Measurements from ENCODE around the gene ST6GALNAC4. TPM values are rescaled to one million over a fixed set of nuclear protein-coding genes. Genes with fewer than 3 reads are reported as not detected.

The ST6GALNAC4 gene, protein sequence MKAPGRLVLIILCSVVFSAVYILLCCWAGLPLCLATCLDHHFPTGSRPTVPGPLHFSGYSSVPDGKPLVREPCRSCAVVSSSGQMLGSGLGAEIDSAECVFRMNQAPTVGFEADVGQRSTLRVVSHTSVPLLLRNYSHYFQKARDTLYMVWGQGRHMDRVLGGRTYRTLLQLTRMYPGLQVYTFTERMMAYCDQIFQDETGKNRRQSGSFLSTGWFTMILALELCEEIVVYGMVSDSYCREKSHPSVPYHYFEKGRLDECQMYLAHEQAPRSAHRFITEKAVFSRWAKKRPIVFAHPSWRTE
- 10 to 100 TPM; 20.3 to 44.8 (median 35.9) TPM for total RNA-seq

DNA sequence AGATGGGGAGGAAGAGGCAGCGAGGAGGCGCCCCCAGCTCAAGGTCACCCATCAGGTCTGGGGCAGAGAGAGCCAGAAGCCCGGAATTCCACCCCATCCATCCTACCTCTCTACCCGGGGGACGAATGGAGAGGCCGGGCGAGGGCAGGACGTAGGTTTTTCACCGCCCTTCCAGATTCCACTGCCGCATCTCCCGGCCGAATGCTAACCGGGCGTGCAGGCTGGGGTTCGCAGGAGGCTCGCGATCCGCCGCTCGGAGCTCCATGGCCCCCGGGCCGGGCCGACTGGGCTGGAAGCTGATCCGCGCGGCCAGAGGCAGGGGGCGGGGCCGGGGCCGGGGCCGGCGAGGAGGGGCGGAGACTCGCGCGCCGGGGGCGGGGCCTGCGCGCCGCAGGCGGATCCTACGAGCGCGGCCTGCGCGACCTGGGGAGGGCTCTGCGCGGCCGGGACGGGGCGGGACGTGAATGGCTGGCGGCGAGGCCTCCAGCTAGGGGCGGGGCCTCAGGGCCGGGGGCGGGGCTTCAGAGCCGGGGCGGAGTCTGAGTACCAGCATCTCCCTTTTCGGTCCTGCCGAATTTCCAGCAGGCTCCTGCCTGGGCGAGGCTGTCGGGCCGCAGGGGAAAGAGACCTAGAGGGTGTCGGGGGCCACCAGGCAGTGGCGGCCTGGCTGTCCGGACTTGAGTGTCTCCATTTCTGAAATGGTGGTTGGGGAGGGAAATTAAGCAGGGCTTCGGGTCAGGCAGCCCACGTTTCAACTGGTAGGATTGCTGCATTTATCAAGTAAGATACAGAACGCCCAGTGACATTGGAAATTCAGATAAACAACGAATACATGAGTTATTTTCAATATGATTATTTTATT, at the start of gene ST6GALNAC4:
TSS of gene ST6GALNAC4 (minus strand) at position 322 of the 862 bp plus-strand sequence. CDS start 622 bp downstream, outside the sequence.
- DNase-seq (ENCODE audit: extremely low spot score): peak; percentile 99

DNA sequence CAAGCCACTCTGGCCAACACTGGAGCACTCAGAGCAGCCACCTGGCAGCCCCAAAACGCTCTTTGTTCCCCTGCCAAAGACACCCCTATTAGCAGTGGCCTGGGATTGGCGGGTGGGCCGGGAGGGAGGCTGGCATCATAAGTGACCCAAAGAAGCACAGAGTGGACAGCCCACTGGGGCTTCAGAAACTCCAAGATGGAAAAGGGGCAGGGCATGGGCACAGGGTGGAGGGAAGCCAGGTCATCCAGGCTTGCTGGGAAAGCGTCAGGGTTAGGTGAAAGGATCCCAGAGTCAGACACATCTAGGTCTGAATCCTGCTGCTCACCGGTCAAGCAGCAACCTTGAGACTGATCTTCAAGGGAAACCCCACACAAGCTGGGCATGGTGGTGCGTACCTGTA, 49.1 kb upstream of the ST6GALNAC4 start:
- Histone ChIP-seq H3K4me1 (peaks cover 88 to 100% (median 100%) of the 10 kb centered on the region in 4 donors), H3K27me3 (peaks cover 0 to 4% (median 0%) of the 10 kb centered on the region in 4 donors), H3K36me3 (no peaks in the 10 kb centered on the region), H3K9me3 (no peaks in the 10 kb centered on the region), H3K4me3 (peak overlapping the region in 3 of 4 donors; percentile 22 to 43 (median 26)), H3K27ac (replicated peaks in 1 of 4) (peak overlapping the region; percentile 91 to 97 (median 96))
- 42% methylated on average over 4 of the region's 6 CpGs for WGBS
- intact Hi-C loops (cut with DNase I): no loop called here
- TF ChIP-seq EP300 (IDR thresholded peaks at IDR 0.05) (no peak), POLR2A (IDR thresholded peaks at IDR 0.05; ENCODE audit: low read depth) (no peak), POLR2AphosphoS5 (IDR thresholded peaks at IDR 0.05) (no peak)
- TF ChIP-seq, protein P1, sequence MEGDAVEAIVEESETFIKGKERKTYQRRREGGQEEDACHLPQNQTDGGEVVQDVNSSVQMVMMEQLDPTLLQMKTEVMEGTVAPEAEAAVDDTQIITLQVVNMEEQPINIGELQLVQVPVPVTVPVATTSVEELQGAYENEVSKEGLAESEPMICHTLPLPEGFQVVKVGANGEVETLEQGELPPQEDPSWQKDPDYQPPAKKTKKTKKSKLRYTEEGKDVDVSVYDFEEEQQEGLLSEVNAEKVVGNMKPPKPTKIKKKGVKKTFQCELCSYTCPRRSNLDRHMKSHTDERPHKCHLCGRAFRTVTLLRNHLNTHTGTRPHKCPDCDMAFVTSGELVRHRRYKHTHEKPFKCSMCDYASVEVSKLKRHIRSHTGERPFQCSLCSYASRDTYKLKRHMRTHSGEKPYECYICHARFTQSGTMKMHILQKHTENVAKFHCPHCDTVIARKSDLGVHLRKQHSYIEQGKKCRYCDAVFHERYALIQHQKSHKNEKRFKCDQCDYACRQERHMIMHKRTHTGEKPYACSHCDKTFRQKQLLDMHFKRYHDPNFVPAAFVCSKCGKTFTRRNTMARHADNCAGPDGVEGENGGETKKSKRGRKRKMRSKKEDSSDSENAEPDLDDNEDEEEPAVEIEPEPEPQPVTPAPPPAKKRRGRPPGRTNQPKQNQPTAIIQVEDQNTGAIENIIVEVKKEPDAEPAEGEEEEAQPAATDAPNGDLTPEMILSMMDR (IDR thresholded peaks at IDR 0.05): no peak
- no peak for DNase-seq (ENCODE audit: extremely low spot score)

More for the DNA sequence above, at the start of gene ST6GALNAC4:
- intact Hi-C loops (cut with DNase I): no loop called here
- Histone ChIP-seq H3K27me3 (peaks cover 0 to 3% (median 0%) of the 10 kb centered on the region in 4 donors), H3K4me3 (peak within 1 kb of the TSS; percentile 67 to 89 (median 73)), H3K4me1 (peaks cover 55 to 70% (median 64%) of the 10 kb centered on the region in 4 donors), H3K36me3 (peaks cover 7 to 26% (median 23%) of the 10 kb centered on the region in 4 donors), H3K27ac (replicated peaks in 1 of 4) (peak within 1 kb of the TSS; percentile 69 to 86 (median 78)), H3K9me3 (no peaks in the 10 kb centered on the region)
- no peak for TF ChIP-seq POLR2A (IDR thresholded peaks at IDR 0.05; ENCODE audit: low read depth)
- TF ChIP-seq, protein P1 (IDR thresholded peaks at IDR 0.05): no peak
- TF ChIP-seq POLR2AphosphoS5 (IDR thresholded peaks at IDR 0.05): peak; percentile 23 to 83
- 4% methylated on average over 15 of the region's 71 CpGs for WGBS

DNA sequence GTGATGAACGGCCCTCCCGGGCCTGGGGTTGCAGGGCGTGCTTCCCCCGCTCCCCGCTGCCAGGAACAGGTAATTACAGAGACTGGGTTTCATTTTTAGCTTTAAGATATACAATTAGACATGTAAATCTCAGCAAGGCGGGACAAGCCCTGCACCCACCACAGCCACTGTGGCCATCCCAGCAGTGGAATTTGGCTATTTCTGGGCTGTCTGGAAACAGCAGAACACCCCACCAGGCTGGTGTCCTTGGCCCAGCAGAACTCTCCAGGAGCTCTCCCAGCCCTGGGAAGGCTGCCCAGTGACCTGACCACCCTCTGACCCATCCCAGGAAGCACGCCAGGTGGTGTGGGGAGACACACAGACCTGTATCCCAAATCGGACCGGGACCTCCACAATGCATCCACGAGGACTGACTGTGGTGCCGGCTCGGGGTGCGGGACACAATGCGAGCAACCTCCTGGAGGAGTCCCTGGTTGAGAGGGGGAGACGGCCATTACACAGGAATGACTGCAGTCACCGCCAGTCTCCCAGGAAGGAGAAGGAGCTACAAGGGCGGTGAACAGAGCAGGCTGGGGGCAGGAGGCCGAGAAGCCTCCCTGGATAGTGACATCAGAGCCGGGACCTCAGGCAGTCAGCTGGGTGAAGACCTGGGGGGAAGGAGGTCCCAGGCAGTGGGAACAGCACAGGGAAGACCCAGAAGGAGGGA, 46.7 kb upstream of the ST6GALNAC4 start:
- H3K27me3 ChIP-seq: no peaks in the 10 kb centered on the region
- intact Hi-C loops (cut with DNase I): no loop called here
- H3K4me3 ChIP-seq: peak overlapping the region in 1 of 4 donors; percentile 13
- peak overlapping the region; percentile 91 to 97 (median 96) for H3K27ac ChIP-seq (replicated peaks in 1 of 4)
- H3K4me1 ChIP-seq: peaks cover 77 to 97% (median 92%) of the 10 kb centered on the region in 4 donors
- H3K9me3 ChIP-seq: no peaks in the 10 kb centered on the region
- no peak for DNase-seq (ENCODE audit: extremely low spot score)
- no peaks in the 10 kb centered on the region for H3K36me3 ChIP-seq
- WGBS: 46% methylated on average over 17 of the region's 19 CpGs
- TF ChIP-seq, protein P1 (IDR thresholded peaks at IDR 0.05): no peak
- peak; percentile 65 for TF ChIP-seq EP300 (IDR thresholded peaks at IDR 0.05)
- TF ChIP-seq POLR2AphosphoS5 (IDR thresholded peaks at IDR 0.05): peak; percentile 46 to 67
- TF ChIP-seq POLR2A (IDR thresholded peaks at IDR 0.05; ENCODE audit: low read depth): no peak

DNA sequence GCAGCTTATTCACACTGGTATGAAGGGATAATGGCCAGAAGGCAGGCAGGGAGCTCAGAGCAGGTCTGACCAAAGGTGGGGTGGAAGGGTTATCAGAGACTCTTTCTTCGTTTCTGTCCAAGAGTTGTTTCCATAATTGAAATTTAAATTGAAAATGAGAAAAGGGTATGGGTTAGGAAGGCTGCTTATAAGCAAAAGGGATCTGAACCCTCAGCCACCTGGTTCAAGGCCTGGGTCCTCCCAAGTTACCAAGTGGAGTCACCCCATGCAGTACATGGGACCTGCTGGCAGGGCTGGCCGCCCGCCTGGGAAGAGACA, 46.2 kb upstream of the ST6GALNAC4 start:
- peaks cover 72 to 92% (median 87%) of the 10 kb centered on the region in 4 donors for H3K4me1 ChIP-seq
- DNase-seq (ENCODE audit: extremely low spot score): no peak
- no peaks in the 10 kb centered on the region for H3K27me3 ChIP-seq
- TF ChIP-seq, protein P1 (IDR thresholded peaks at IDR 0.05): no peak
- TF ChIP-seq POLR2AphosphoS5 (IDR thresholded peaks at IDR 0.05): no peak
- TF ChIP-seq EP300 (IDR thresholded peaks at IDR 0.05): no peak
- no peak for TF ChIP-seq POLR2A (IDR thresholded peaks at IDR 0.05; ENCODE audit: low read depth)
- peak overlapping the region; percentile 91 to 97 (median 96) for H3K27ac ChIP-seq (replicated peaks in 1 of 4)
- H3K36me3 ChIP-seq: no peaks in the 10 kb centered on the region
- H3K4me3 ChIP-seq: peak overlapping the region in 1 of 4 donors; percentile 13
- H3K9me3 ChIP-seq: no peaks in the 10 kb centered on the region
- 56% methylated on average over 3 of the region's 3 CpGs for WGBS
- intact Hi-C loops (cut with DNase I): no loop called here

Measured in esophagus muscularis mucosa (tissue), 4 donors.